ENCODE data around the gene OCA2.

- no peak for TF ChIP-seq CTCF (IDR thresholded peaks at IDR 0.05)
- no peak for TF ChIP-seq POLR2A (IDR thresholded peaks at IDR 0.05)
Observed at GRCh38 chr15:28097656-28098359, 1.3 kb downstream of the OCA2 start.

All from heart left ventricle (tissue), 13 donors.